IMR-90 (cell line): Measurements from ENCODE around the gene WDR27. TPM values are rescaled to one million over a fixed set of nuclear protein-coding genes. Genes with fewer than 3 reads are reported as not detected.

Experiments
- ATAC-seq: fragments of 200-7000 bp; cut with Tn5 transposase; 2 replicates; pipeline ENCODE4 v1.9.1; 2020; ENCODE audit warnings: low read depth, mild to moderate bottlenecking, moderate library complexity
- BruUV-seq: library from RNA; stranded (reverse); fragments of 400-500 nt; replicated peaks from 2 replicates; lab custom pipeline; 2021; lab: Mats Ljungman, UMichigan
- CTCF ChIA-PET: fragments of 300-600 bp; formaldehyde crosslinking; extraction: SDS; loops from one replicate; lab custom pipeline; 2021; ENCODE audit warnings: antibody characterized with exemption; lab: Yijun Ruan, JAX
- POLR2A ChIA-PET: fragments of 300-600 bp; sonication (Branson Sonifier 250); formaldehyde crosslinking; loops from one replicate; lab custom pipeline; 2022; ENCODE audit warnings: antibody characterized with exemption; ENCODE audit not compliant: unreplicated experiment; lab: Charles Lee
- DNase-seq: peaks from one replicate; pipeline ENCODE4 v3.0.0; 2013
- H2AFZ ChIP-seq: replicated peaks from 2 replicates; pipeline ENCODE3; 2013; ENCODE audit warnings: low read length, mild to moderate bottlenecking; ENCODE audit not compliant: poor library complexity
- H2AK5ac ChIP-seq: 2 replicates; pipeline ENCODE4 v1.6.1; 2013; ENCODE audit warnings: low read depth, low read length, inconsistent platforms
- H2AK9ac ChIP-seq: replicated peaks from 2 replicates; pipeline ENCODE3; 2013; ENCODE audit warnings: mild to moderate bottlenecking, low read depth, low read length, moderate library complexity; ENCODE audit not compliant: poor library complexity
- H2BK120ac ChIP-seq: 2 replicates; pipeline ENCODE4 v1.6.1; 2013; ENCODE audit warnings: low read depth, low read length, inconsistent platforms
- H2BK15ac ChIP-seq: 3 replicates; pipeline ENCODE4 v1.6.1; 2013; ENCODE audit warnings: low read depth, low read length, inconsistent platforms
- H2BK20ac ChIP-seq: 2 replicates; pipeline ENCODE4 v1.6.1; 2013; ENCODE audit warnings: low read depth, mild to moderate bottlenecking, inconsistent platforms, low read length, moderate library complexity
- H2BK5ac ChIP-seq: 2 replicates; pipeline ENCODE4 v1.6.1; 2013; ENCODE audit warnings: mild to moderate bottlenecking, low read depth, low read length, inconsistent platforms; ENCODE audit not compliant: poor library complexity, severe bottlenecking
- H3K14ac ChIP-seq: replicated peaks from 2 replicates; pipeline ENCODE4 v1.6.1; 2013; ENCODE audit warnings: low read depth, low read length, inconsistent platforms
- H3K18ac ChIP-seq: 2 replicates; pipeline ENCODE4 v1.6.1; 2013; ENCODE audit warnings: low read depth, low read length, control low read depth
- H3K23ac ChIP-seq: 2 replicates; pipeline ENCODE4 v1.6.1; 2013; ENCODE audit warnings: low read depth, low read length, inconsistent platforms
- H3K27ac ChIP-seq: 2 replicates; pipeline ENCODE4 v1.5.1; 2013; ENCODE audit warnings: mild to moderate bottlenecking, control low read depth, low read length; ENCODE audit not compliant: insufficient read depth
- H3K27me3 ChIP-seq: 2 replicates; pipeline ENCODE4 v1.6.1; 2013; ENCODE audit warnings: low read length; ENCODE audit not compliant: control insufficient read depth, insufficient read depth
- H3K36me3 ChIP-seq: 2 replicates; pipeline ENCODE4 v1.6.1; 2013; ENCODE audit warnings: low read length, mixed read lengths; ENCODE audit not compliant: control insufficient read depth, insufficient read depth
- H3K4ac ChIP-seq: 2 replicates; pipeline ENCODE4 v1.6.1; 2013; ENCODE audit warnings: low read depth, low read length, inconsistent platforms
- H3K4me1 ChIP-seq: 2 replicates; pipeline ENCODE4 v1.6.1; 2013; ENCODE audit warnings: low read length, mixed read lengths; ENCODE audit not compliant: control insufficient read depth, insufficient read depth
- H3K4me2 ChIP-seq: 2 replicates; pipeline ENCODE4 v1.6.1; 2013; ENCODE audit warnings: low read depth, mild to moderate bottlenecking, control low read depth, low read length, moderate library complexity
- H3K4me3 ChIP-seq: 2 replicates; pipeline ENCODE4 v1.5.1; 2013; ENCODE audit warnings: low read depth, mild to moderate bottlenecking, control low read depth, low read length, moderate library complexity; ENCODE audit not compliant: insufficient read depth
- H3K56ac ChIP-seq: 2 replicates; pipeline ENCODE4 v1.6.1; 2013; ENCODE audit warnings: low read length, inconsistent platforms; ENCODE audit not compliant: insufficient read depth; ENCODE audit errors: extremely low read depth
- H3K79me1 ChIP-seq, 2 experiments: 2 replicates each; pipeline ENCODE4 v1.6.1; 2013; ENCODE audit warnings: low read length in 2 of 2, inconsistent platforms in 1 of 2, low read depth in 1 of 2
- H3K9ac ChIP-seq: 2 replicates; pipeline ENCODE4 v1.6.1; 2013; ENCODE audit warnings: low read depth, low read length, control low read depth
- H3K9me1 ChIP-seq: 2 replicates; pipeline ENCODE4 v1.6.1; 2013; ENCODE audit warnings: low read length, inconsistent platforms; ENCODE audit not compliant: insufficient read depth
- H3K9me3 ChIP-seq: 2 replicates; pipeline ENCODE4 v1.6.1; 2013; ENCODE audit warnings: low read length; ENCODE audit not compliant: control insufficient read depth, insufficient read depth
- H4K20me1 ChIP-seq: 2 replicates; pipeline ENCODE4 v1.6.1; 2013; ENCODE audit warnings: low read length, inconsistent platforms; ENCODE audit not compliant: insufficient read depth
- H4K5ac ChIP-seq: 2 replicates; pipeline ENCODE4 v1.6.1; 2013; ENCODE audit warnings: mild to moderate bottlenecking, low read depth, low read length, control low read depth
- H4K8ac ChIP-seq, 2 experiments: 2 replicates each; pipeline ENCODE4 v1.6.1; 2013; ENCODE audit warnings: low read depth in 2 of 2, low read length in 2 of 2, control low read depth in 1 of 2, inconsistent platforms in 1 of 2
- H4K91ac ChIP-seq: 2 replicates; pipeline ENCODE4 v1.6.1; 2013; ENCODE audit warnings: low read depth, low read length, inconsistent platforms; ENCODE audit not compliant: insufficient read depth
- BHLHE40 ChIP-seq: fragments of 150-350 bp; IDR thresholded peaks from 2 replicates; pipeline ENCODE4 v1.6.1; 2016; ENCODE audit warnings: mild to moderate bottlenecking, low read depth, low read length
- MAFK ChIP-seq: IDR thresholded peaks from 2 replicates; pipeline ENCODE4 v1.6.1; 2012; ENCODE audit warnings: low read depth, low read length, improper control_type of control experiment
- NFE2L2 ChIP-seq: fragments of 150-350 bp; IDR thresholded peaks from 2 replicates; pipeline ENCODE4 v1.6.1; 2016; ENCODE audit warnings: low read depth, mild to moderate bottlenecking, low read length
- RFX5 ChIP-seq: IDR thresholded peaks from 2 replicates; pipeline ENCODE4 v1.8.0; 2012; ENCODE audit warnings: low read depth, mild to moderate bottlenecking, low read length, moderate library complexity
- SMC3 ChIP-seq: fragments of 150-350 bp; IDR thresholded peaks from 2 replicates; pipeline ENCODE4 v1.6.1; 2016; ENCODE audit warnings: low read depth, mild to moderate bottlenecking, antibody characterized with exemption, low read length, moderate library complexity
- WGBS, 2 experiments: methylation state at CpG; one replicate each; pipeline versions ENCODE4 v1.1.5 to v1.1.7; 2013; ENCODE audit warnings: missing lambda C conversion rate in 2 of 2; ENCODE audit not compliant: insufficient read length in 1 of 2; ENCODE audit errors: extremely low coverage in 2 of 2; 5-methylcytosine and 5-hydroxymethylcytosine counted together
- dilution Hi-C: fragments of 300-500 bp; cut with HindIII; formaldehyde crosslinking; loops from one replicate; pipeline ENCODE4 v1.14.3; 2018; ENCODE audit warnings: low sequenced_read_pairs; ENCODE audit not compliant: unreplicated experiment
- in situ Hi-C: fragments of 300-500 bp; cut with MboI; formaldehyde crosslinking; loops from 3 replicates; pipeline ENCODE4 v1.14.3; 2019; ENCODE audit warnings: low sequenced_read_pairs, inconsistent platforms, mixed read lengths
- intact Hi-C: fragments of 100-400 bp; cut with micrococcal nuclease; formaldehyde crosslinking; loops from 2 replicates; pipeline ENCODE4 v1.10.0; 2022
- polyA plus RNA-seq, 3 experiments: library from polyadenylated mRNA; depleted of rRNA; stranded (reverse); fragments of >200 nt; gene quantifications; 2 replicates each; pipeline ENCODE4 v1.2.3, GENCODE V29; 2012; ENCODE audit warnings: low replicate concordance in 1 of 3
- total RNA-seq: library from RNA; depleted of rRNA; stranded (reverse); fragments of >200 nt; gene quantifications from 2 replicates; pipeline ENCODE4 v1.2.3, GENCODE V29; 2012
- TF ChIP-seq, protein P1 (sequence below): conservative IDR thresholded peaks from 2 replicates; pipeline ENCODE4 v1.5.1; 2012; ENCODE audit warnings: mild to moderate bottlenecking, low read depth, low read length, improper control_type of control experiment

The WDR27 gene
- total and polyA plus RNA-seq, 2 of the 4 experiments (the other 2 are of a cell fraction): 7.0 to 18.5 TPM

DNA sequence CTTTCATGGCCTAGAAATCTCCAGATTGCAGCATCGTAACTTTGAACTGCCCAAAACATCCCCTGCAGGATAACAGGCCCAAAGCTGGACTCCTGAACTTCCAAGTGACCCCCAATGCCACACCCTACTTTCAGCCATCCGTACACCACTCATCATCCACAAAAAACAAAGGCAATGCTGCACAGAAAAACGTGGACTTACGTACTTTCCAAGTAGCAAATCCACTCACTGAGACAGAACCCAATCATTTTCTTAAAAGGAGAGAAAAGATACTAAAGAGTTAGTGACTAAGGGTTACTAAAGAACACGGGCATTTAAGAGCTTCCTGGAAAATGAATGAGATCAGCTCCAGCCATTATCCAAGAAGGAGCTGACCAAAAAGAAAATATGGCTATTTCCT lies 211.0 kb downstream of the WDR27 start:
- in situ Hi-C loops: no loop called here
- CTCF ChIA-PET: interaction anchor here (0.8 kb wide), 1 partner anchor 23 kb away, joined by 3 read pairs; no protein-coding TSS in a partner anchor

More for the DNA sequence above, 211.0 kb downstream of the WDR27 start:
- no peak overlapping the region for H3K56ac ChIP-seq
- H2AFZ ChIP-seq: no peak overlapping the region
- 100% methylated on average over 1 of the region's 5 CpGs; no CpG with 5 or more reads in 1 of the 2 experiments for WGBS, 2 experiments
- H2BK20ac ChIP-seq: no peak overlapping the region
- no peak overlapping the region for H4K8ac ChIP-seq
- peak; percentile 48 for DNase-seq
- H4K20me1 ChIP-seq: no peaks in the 10 kb centered on the region
- H3K36me3 ChIP-seq: no peaks in the 10 kb centered on the region
- H2BK15ac ChIP-seq: no peak overlapping the region
- no peak overlapping the region for H3K23ac ChIP-seq
- H3K4ac ChIP-seq: no peak overlapping the region
- no TSS peak for BruUV-seq
- 0 out of 2 replicates have a peak, but pooled peaks cover 3% of the 10 kb centered on the region for H3K9me1 ChIP-seq
- H3K18ac ChIP-seq: no peak overlapping the region
- no peaks in the 10 kb centered on the region for H3K9me3 ChIP-seq
- H3K27me3 ChIP-seq: no peaks in the 10 kb centered on the region
- H3K4me3 ChIP-seq: no peak overlapping the region
- no peak overlapping the region for H3K9ac ChIP-seq
- dilution Hi-C loops (no loop called here), intact Hi-C loops (no loop called here)
- POLR2A ChIA-PET: no interaction called here
- H2AK9ac ChIP-seq: no peak overlapping the region
- peaks cover 4% of the 10 kb centered on the region for H3K4me1 ChIP-seq
- H4K91ac ChIP-seq: no peak overlapping the region
- H3K4me2 ChIP-seq: no peak overlapping the region
- no peak for TF ChIP-seq MAFK
- TF ChIP-seq SMC3: no peak
- TF ChIP-seq NFE2L2: no peak
- TF ChIP-seq, protein P1, sequence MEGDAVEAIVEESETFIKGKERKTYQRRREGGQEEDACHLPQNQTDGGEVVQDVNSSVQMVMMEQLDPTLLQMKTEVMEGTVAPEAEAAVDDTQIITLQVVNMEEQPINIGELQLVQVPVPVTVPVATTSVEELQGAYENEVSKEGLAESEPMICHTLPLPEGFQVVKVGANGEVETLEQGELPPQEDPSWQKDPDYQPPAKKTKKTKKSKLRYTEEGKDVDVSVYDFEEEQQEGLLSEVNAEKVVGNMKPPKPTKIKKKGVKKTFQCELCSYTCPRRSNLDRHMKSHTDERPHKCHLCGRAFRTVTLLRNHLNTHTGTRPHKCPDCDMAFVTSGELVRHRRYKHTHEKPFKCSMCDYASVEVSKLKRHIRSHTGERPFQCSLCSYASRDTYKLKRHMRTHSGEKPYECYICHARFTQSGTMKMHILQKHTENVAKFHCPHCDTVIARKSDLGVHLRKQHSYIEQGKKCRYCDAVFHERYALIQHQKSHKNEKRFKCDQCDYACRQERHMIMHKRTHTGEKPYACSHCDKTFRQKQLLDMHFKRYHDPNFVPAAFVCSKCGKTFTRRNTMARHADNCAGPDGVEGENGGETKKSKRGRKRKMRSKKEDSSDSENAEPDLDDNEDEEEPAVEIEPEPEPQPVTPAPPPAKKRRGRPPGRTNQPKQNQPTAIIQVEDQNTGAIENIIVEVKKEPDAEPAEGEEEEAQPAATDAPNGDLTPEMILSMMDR: no peak
- no peak for TF ChIP-seq BHLHE40
- no peak for TF ChIP-seq RFX5
- H2BK5ac ChIP-seq: no peak overlapping the region
- H2BK120ac ChIP-seq: no peak overlapping the region
- no peak overlapping the region for H2AK5ac ChIP-seq
- H3K79me1 ChIP-seq: no peaks in the 10 kb centered on the region
- 0 out of 2 replicates have a peak, but pooled peaks have one; percentile 35 for ATAC-seq
- H3K14ac ChIP-seq: no peak overlapping the region
- H4K5ac ChIP-seq: peak overlapping the region; percentile 67; the same call in 1 of the 2 replicates
- no peak overlapping the region for H3K27ac ChIP-seq
